Renal pelvis (tissue), 4 donors: Measurements from ENCODE around the gene TMEM39B. TPM values are rescaled to one million over a fixed set of nuclear protein-coding genes. Genes with fewer than 3 reads are reported as not detected.
"Not testable (repeated sequence)": the region's sequence is repeated elsewhere in the genome, so short reads cannot be mapped to it uniquely, and the experiment has no call there.

Experiments
- DNase-seq: peaks from one replicate; pipeline ENCODE4 v3.0.0-alpha.2; 2013
- polyA plus RNA-seq, 3 donors: library from polyadenylated mRNA; unstranded; fragments of 120-200 nt; gene quantifications; one replicate each; pipeline ENCODE4 v1.2.1, GENCODE V29; 2013; ENCODE audit not compliant: insufficient read length in 3 of 3

Gene TMEM39B
- polyA plus RNA-seq, 3 donors: 20.4 to 24.0 (median 22.5) TPM

DNA sequence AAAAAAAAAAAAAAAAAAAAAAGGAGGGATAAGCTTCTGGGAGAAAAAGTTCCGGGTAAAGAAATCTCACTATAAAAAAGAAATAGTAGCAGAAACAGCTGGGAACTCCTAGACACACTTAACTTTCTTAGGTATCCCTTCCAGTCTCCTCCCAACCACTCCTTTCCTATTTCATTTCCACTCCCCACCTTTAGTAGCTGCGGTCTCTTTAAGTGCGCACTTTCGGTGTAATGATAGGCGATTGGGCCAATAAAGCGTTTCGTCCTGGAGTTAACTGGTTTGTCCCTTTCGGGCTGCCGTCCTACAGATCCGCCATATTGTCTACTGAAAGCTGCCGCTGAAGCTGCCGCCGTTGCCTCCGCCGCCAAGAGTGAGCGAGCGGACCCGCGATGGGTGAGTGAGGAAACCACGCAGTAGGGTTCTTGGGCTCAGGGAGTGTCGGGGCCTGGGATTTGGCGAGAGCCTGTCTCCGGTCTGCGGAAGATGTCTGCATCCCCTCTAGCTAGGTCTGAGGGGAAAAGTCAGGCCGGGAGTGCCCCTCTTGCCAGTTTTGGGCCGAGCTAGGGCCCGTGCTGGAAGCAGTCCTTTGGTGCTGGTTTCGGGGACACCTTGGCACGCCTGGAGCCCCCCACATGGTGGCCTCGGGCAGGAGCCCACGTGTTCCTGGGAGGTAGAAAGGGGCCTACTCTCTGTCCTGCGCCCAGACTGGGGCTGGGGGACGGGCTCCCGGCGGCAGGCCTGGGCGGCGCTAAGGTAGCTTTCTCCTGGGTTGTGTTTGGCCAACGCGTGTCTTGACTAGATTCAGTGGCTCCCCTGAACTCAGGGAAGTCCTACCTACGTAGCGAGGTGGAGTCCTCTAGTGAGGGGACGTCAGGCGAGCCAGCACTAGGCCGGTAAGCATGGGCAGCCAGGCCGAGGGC lies 35.3 kb downstream of the TMEM39B start, which contains the start of gene KPNA6:
TSS of gene KPNA6 (plus strand) at position 315 of the 920 bp plus-strand sequence. CDS start at position 390, 75 bp downstream.
- peak; percentile 97 for DNase-seq

DNA sequence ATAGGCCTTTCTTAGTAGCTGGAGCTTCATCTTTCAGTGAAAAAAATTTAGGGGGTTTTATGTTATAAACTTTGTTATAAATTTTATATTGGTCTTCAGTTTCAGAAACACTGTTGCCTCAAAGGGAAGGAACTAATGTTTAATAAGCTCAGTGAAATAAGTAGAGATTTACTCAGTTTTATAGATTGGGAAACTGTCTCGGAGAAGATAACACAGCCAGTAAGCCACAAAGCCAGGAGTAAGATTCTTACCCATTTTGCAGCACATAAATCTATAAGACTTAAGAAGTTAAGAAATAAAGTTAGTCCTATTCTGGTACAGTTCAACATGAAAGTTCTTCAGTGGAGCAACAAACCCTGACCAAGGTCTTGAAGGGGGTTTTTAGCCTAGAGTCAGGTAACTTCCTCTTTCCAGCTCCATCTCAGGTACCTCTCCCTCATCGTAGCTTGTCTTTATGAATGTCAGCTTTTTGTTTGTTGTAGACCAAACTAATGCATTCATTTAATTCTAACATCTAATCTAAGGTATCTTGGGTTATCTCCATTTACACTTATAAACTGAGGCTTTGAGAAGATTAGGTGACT lies 38.4 kb downstream of the TMEM39B start:
- DNase-seq: no peak

DNA sequence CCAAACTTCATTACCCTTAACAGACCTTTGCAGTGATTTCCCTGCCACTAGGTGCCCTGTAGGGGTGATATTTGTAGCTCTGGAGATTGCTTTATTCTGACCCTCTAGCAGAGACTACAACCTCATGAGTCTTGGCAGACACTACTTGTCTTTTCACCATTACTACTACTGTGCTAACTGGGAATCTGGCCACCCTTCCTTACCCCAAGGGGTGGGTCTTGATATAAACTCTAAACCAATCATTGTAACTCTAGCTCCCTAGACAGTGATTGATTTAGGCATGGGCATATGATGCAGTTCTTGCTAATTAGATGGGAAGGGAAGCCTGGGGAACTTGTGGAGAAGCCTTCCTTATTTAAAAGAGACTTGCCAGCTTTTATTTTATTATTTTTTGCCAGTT lies 39.0 kb downstream of the TMEM39B start:
- no peak for DNase-seq

DNA sequence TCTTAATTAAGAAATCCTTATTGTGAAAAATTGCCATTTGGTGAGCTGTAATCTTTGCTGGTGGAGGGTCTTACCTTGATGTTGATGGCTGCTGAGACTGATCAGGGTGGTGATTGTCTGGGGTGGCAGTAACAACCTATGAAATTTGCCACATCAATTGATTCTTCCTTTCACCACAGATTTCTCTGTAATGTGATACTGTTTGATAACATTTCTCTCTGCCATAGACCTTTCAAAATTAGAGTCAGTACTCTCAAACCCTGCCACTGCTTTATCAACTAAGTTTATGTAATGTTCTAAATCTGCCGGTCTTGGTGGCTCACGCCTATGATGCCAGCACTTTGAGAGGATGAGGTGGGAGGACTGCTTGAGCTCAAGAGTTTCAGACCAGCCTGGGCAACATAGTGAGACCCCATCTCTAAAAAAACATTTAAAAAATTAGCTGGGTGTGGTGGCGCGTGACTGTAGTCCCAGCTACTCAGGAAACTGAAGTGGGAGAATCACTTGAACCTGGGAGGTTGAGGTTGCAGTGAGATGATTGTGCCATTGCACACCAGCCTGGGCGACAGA lies 40.2 kb downstream of the TMEM39B start:
- no peak for DNase-seq

DNA sequence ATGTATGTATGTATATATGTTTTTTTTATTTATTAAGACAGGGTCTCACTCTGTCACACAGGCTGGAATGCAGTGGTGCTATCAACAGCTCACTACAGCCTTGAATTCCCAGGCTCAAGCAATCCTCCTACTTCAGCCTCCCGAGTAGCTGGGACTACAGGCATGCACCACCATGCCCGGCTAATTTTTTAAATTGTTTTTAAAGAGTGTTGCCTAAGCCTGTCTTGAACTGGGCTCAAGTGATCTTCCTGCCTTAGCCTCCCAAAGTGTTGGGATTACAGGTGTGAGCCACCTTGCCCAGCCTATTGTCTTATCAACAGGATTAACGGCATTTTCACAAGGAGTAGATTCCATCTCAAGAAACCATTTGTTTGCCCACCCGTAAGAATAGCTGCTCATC lies 40.7 kb downstream of the TMEM39B start:
- DNase-seq: not testable (repeated sequence)

DNA sequence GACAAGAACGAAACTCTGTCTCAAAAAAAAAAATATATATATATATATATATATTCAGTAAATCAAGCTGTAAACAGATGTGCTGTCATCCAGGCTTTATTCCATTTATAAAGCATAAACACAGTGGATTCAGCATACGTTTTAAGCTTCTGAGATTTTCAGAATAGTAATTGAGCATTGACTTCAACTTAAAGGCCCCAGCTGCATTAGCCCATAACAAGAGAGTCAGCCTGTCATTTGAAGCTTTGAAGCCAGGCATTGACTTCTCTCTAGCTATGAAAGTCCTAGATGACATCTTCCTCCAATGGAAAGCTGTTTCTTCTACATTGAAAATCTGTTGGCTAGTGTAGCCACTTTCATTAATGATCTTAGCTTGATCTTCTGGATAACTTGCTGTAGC lies 41.7 kb downstream of the TMEM39B start:
- DNase-seq: no peak

DNA sequence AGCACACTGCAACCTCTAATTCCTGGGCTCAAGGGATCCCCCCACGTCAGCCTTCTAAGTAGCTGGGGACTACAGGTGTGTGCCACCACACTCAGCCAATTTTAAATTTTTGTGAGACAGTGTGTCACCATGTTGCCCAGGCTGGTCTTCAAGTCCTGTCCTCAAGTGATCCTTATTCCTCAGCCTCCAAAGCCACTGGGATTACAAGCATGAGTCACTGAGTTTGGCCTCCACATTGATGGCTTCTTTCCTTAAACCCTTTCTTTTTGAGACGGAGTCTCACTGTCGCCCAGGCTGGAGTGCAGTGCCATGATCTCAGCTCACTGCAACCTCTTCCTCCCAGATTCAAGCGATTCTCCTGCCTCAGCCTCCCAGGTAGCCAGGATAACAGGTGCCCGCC lies 42.8 kb downstream of the TMEM39B start:
- no peak for DNase-seq

DNA sequence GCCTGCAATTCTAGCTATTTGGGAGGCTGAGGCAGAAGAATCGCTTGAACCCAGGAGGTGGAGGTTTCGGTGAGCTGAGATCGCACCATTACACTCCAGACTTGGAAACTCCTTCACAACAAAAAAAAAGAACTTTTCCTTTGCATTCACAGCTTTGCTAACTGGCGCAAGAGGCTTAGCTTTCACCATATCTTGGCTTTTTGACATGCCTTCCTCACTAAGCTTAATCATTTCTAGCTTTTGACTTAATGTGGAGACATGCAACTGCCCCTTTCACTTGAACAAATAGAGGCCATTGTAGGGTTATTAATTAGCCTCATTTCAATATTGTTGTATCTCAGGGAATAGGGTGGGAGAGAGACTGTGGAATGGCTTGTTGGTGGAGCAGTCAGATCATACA lies 43.8 kb downstream of the TMEM39B start:
- DNase-seq: no peak

DNA sequence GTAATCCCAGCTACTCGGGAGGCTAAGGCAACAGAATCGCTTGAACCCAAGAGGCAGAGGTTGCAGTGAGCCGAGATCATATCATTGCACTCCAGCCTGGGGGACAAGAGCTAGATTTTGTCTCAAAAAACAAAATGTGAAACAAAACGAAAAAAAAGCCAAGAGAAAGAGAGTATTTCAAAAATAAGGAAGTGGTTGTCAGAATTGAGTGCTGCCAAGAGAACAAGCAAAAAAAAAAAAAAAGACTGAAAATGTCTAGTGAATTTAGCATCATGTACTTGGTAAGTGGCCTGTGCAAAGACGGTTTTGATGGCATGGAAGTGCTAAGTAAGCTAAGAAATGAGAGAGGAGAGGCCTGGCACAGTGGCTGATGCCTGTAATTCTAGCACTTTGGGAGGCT lies 49.4 kb downstream of the TMEM39B start:
- DNase-seq: no peak

DNA sequence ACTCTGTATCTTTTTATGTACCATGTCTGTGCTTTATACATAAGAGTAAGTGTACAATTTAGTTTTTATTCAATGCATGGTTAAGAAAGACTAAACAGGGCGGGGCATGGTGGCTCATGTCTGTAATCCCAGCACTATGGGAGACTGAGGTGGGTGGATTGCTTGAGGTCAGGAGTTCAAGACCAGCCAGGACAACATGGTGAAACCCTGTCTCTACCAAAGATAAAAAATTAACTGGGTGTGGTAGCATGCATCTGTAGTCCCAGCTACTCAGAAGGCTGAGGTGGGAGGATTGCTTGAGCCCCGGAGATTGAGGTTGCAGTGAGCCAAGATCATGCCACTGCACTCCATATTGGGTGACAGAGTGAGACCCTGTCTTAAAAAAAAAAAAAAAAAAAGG lies 50.6 kb downstream of the TMEM39B start:
- DNase-seq: not testable (repeated sequence)

DNA sequence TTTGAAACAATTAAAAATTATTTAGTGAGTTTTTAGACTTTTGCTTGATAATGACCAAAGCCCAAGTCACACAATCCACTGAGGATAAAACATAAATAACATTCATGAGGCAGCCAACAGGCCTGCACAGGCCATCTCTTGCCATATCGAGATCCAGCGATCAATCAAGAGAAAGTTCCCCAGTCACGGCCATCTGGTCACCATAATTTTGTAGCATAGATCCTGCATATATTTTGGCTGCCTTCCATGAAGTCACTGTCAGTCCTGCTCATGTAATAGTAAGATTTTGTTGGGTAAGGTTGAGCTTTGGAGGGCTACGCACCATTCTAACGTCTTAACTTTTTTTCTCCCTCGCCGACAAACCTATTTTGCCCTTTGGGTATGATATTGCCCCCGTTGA lies 52.6 kb downstream of the TMEM39B start:
- DNase-seq: no peak

DNA sequence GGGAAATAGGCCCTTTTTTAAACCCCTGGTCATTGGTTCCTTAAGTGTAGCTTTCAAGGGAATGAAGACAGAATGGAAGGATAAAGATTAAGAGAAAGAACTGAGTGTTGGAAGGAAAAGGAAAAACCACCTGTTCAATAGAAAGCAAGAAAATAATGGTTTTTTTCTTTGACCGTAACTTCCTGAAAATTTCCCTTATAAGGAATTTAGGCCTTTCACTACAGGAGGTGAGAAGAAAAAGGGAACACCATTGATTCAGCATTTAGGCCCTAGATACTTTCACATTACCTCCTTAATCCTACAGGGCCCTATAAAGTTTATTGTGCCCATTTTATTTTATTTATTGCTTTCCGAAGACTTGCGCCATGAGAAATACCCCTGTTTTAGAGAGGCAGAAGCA lies 54.0 kb downstream of the TMEM39B start:
- DNase-seq: no peak

DNA sequence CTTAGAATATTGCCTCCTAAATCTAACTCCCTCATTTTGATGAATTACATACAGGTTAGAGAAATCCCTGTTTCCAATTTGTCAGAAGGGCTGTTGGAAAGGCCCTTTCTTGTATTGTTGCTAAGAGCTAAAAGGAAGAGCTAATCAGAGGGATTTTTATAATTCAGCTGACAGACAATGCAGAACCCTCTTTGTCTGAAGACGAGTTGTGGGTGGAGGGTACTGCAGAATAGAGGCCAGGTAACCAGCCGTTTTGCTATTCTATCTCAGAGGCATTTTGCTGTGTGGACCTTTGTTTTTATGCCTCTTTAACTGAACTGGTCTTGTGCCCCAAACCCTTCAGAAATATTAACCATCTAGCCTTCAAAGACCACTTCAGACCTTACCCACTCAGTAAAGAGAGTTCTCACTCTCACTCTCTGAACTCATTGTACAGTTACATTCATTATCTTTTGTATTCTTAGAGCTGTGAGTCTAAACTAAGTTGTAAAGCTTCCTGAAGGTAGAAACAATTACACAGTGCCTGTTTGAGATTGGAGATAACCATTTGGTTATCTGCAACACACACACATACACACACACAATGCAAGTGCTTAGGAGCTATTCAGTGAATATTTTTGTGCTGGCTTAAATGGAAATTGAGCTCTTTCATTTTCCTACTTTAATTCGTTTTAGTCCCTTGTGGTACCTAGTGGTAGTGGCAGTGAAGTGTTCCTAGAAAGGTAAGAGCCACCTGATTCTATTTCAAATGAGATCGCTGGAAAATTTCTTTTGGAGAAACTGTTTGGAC lies 54.9 kb downstream of the TMEM39B start:
- DNase-seq: no peak

DNA sequence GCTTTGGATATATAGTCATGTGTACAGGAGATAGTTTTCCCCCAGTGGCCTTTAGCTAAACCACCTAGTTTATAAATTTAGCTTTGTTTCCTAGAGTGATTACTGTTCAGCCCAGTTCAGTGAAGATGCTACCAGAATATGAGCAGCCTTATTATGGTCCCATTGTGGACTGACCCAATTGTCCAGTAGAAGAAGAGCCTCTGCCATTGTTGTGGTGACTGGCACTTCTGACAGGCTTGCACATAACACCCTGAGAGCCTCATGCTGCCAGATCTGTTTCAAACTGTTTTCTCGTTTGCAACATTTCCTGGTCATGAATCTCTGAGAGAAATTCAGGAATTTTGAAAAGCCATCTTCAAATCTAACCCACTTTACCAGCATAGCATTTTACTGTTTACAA lies 55.7 kb downstream of the TMEM39B start:
- DNase-seq: no peak

DNA sequence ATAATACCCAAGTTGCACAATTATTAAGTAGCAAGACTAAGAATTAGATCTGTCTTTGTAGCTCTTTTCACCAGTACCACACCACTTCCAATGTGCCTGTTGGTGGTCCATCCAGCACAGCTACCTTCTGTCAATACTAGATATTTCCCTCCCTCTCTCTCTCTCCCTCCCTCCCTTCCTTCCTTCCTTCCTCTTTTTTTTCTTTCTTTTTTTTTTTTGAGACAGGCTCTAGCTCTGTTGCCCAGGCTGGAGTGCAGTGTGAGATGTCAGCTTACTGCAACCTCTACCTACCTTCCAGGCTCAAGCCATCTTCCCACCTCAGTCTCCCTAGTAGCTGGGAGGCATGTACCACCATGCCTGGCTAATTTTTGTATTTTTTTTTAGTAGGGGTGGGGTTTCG lies 56.2 kb downstream of the TMEM39B start:
- no peak for DNase-seq

DNA sequence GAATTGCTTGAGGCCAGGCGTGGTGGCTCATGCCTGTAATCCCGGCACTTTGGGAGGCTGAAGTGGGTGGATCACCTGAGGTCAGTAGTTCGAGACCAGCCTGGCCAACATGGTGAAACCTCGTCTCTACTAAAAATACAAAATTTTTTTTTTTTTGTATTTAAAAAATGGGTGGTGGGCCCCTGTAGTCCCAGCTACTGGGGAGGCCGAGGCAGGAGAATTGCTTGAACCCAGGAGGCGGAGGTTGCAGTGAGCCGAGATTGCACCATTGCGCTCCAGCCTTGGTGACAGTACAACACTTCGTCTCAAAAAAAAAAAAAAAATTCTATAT lies 61.2 kb downstream of the TMEM39B start:
- not testable (repeated sequence) for DNase-seq

DNA sequence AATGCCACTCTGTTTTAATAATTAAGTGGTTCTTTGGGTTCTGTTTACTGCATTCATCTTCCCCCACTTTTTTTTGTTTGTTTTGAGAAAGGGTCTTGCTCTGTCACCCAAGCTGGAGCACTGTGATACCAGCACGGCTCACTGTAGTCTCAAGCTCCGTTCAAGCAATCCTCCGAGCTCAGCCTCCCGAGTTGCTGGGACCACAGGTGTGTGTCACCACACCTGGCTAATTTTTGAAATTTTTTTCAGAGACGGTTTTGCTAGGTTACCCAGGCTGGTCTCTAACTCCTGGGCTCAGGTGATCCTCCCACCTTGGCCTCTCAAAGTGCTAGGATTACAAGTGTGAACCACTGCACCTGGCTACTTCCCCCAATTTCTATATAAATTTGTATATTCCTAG lies 64.4 kb downstream of the TMEM39B start:
- DNase-seq: no peak

DNA sequence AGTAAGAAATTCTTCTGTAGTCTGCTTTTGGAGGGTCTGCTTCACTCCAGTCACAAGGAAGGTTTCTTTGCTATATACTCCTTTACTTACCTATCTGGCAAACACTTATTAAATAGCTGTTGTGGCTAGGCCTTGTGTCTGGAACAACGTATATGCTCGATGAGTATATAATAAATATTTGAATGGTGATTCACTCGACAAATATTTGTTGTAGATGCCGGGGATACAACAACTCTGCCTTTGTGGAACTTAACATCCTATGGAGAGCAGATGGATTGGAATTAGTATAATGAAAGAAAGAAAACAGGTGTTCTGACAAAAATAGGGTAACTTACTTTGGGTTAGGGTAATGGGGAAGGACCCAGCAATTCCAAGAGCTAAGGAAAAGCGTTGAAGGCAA lies 66.2 kb downstream of the TMEM39B start:
- DNase-seq: no peak

DNA sequence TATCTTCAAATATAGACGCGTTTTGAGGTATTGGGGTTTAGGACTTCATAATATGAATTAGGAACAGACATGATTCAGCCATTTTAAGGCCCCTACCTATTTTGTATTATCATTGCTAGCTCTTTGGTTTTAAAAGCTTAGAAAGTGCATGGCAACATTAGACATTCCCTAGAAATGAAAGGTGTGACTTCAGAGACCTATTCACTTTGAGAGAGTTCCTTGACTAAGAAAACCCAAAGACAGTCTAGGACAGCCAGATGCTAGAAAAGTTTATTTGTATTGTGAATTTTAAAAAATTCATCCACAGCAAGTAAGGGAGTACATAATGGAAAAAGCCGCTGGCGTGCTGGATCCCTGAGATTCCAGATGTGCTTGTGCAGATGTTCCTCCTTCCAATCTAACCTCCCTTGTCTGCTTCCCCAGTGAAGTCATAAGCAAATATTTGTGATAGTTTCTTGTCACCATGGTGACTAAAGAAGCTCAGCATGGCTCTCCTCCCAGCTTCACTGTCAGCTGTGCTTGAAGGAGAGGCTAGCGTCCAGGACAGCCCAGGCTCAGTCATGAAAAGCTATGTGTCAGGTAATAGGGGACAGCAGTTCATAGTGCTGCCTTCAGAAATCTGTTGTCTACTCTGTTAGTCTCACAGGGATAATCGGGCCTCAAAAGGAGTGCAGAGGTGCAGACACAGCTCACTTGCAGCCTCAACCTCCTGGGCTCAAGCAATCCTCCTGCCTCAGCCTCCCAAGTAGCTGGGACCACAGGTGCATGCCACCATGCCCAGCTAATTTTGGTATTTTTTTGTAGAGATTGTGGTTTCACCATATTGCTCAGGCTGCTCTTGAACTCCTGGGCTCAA lies 69.9 kb downstream of the TMEM39B start:
- DNase-seq: peak; percentile 61

DNA sequence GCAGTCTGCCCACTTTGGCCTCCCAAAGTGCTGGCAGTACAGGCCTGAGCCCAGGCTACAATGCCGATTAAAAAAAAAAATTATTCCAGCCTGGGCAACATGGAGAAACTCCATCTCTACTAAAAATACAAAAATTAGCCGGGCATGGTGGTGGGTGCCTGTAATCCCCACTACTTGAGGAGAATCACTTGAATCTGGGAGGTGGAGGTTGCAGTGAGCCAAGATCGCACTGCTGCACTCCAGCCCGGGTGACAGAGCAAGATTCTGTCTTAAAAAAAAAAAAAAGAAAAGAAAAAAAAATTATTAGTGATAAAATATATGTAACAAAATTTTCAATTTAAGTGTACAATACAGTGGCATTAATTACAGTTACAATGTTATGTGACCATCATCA lies 70.6 kb downstream of the TMEM39B start:
- DNase-seq: not testable (repeated sequence)

DNA sequence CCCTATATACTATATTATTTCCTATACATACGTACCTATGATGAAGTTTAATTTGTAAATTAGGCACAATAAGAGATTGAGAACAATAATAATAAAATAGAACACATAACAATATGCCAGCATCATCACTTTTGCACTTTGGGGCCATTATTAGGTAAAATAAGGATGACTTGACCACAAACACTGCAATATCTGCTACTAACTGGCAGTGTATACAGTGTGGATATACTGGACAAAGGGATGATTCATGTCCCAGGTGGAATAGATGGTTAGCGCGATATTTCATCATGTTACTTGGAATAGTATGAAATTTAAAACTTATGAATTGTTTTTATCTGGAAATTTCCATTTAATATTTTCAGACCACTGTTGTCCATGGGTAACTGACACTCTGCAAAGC lies 71.3 kb downstream of the TMEM39B start:
- DNase-seq: no peak
